Anterior cingulate cortex (tissue), 58 donors: Measurements from ENCODE around the gene IKZF4.
"Not testable (repeated sequence)": the region's sequence is repeated elsewhere in the genome, so short reads cannot be mapped to it uniquely, and the experiment has no call there.

ENCODE experiments used
- DNase-seq, 58 donors: peaks; one replicate each; lab custom pipeline; 2025; lab: John Stamatoyannopoulos, UW

IKZF4 gene

GRCh38 chr12:56020423-56021184 lies at the start of gene IKZF4:
Gene IKZF4, plus strand, starts transcription at chr12:56021043. Its CDS starts 451 bp downstream, at chr12:56021494.
- peak in 32 of 58 donors; percentile 2 to 71 (median 22) for DNase-seq

GRCh38 chr12:55972042-55972441 lies 48.8 kb upstream of the IKZF4 start:
- peak in 2 of 58 donors; percentile 0 to 17 for DNase-seq

- DNase-seq, result no peak
Measured at GRCh38 chr12:55972456-55972855, 48.4 kb upstream of the IKZF4 start.

- DNase-seq, result peak in 7 of 58 donors; percentile 14 to 50 (median 41)
Measured at GRCh38 chr12:55972911-55973598, 47.8 kb upstream of the IKZF4 start.

- peak; percentile 73 to 100 (median 100) for DNase-seq
Measured at GRCh38 chr12:55973599-55974307, 47.1 kb upstream of the IKZF4 start, which contains the start of gene RAB5B. Gene RAB5B, plus strand, starts transcription at chr12:55974078. Its CDS starts 12,883 bp downstream, at chr12:55986961.

GRCh38 chr12:55974308-55974730 lies 46.5 kb upstream of the IKZF4 start:
- peak in 12 of 58 donors; percentile 38 to 64 (median 50) for DNase-seq

- DNase-seq, result no peak
Measured at GRCh38 chr12:55978393-55978792, 42.5 kb upstream of the IKZF4 start.

GRCh38 chr12:55979069-55979468 lies 41.8 kb upstream of the IKZF4 start:
- DNase-seq, result no peak

- not testable (repeated sequence) for DNase-seq
Measured at GRCh38 chr12:55981882-55982281, 39.0 kb upstream of the IKZF4 start.

GRCh38 chr12:55982319-55982936 lies 38.4 kb upstream of the IKZF4 start:
- DNase-seq, result no peak

- DNase-seq, result no peak
Measured at GRCh38 chr12:55983232-55983842, 37.5 kb upstream of the IKZF4 start.

- no peak for DNase-seq
Measured at GRCh38 chr12:55984861-55985260, 36.0 kb upstream of the IKZF4 start.

- no peak for DNase-seq
Measured at GRCh38 chr12:55985341-55985740, 35.5 kb upstream of the IKZF4 start.

- DNase-seq, result not testable (repeated sequence)
Measured at GRCh38 chr12:55985976-55986375, 34.9 kb upstream of the IKZF4 start.

- no peak for DNase-seq
Measured at GRCh38 chr12:55991110-55991509, 29.7 kb upstream of the IKZF4 start.

GRCh38 chr12:55993230-55993853 lies 27.5 kb upstream of the IKZF4 start:
- DNase-seq, result no peak

GRCh38 chr12:55995366-55995765 lies 25.5 kb upstream of the IKZF4 start:
- no peak for DNase-seq

GRCh38 chr12:55996201-55996714 lies 24.6 kb upstream of the IKZF4 start:
- peak in 40 of 58 donors; percentile 2 to 69 (median 14) for DNase-seq
